ENCODE results near the gene IFT43.

IFT43 gene

GRCh38 chr14:76045773-76046172 is 60.2 kb downstream of the IFT43 start:
- H3K4me2 ChIP-seq, result no peak overlapping the region
- H4K20me1 ChIP-seq, result no peaks in the 10 kb centered on the region; a peak in 1 of 22 replicates
- peaks cover 0 to 4% (median 0%) of the 10 kb centered on the region in 11 experiments; a peak in 1 of 22 replicates for H3K36me3 ChIP-seq
- H3K4me3 ChIP-seq, result no peak overlapping the region
- H3K27ac ChIP-seq, result no peak overlapping the region
- H3K4me1 ChIP-seq, result peaks cover 0 to 14% (median 0%) of the 10 kb centered on the region in 10 experiments; a peak in 5 of 20 replicates
- H3K9ac ChIP-seq, result no peak overlapping the region
- TF ChIP-seq Cebpa-rat (IDR thresholded peaks at IDR 0.05), result no peak
- no peaks in the 10 kb centered on the region for H3K9me3 ChIP-seq (replicated peaks in 1 of 11)
- no peaks in the 10 kb centered on the region for H3K27me3 ChIP-seq

GRCh38 chr14:76050250-76050649 is 64.7 kb downstream of the IFT43 start:
- Histone ChIP-seq H4K20me1 (no peaks in the 10 kb centered on the region; a peak in 1 of 22 replicates), H3K9me3 (replicated peaks in 1 of 11) (no peaks in the 10 kb centered on the region), H3K4me2 (no peak overlapping the region), H3K4me1 (peaks cover 0 to 14% (median 0%) of the 10 kb centered on the region in 10 experiments; a peak in 5 of 20 replicates), H3K27me3 (no peaks in the 10 kb centered on the region), H3K36me3 (no peaks in the 10 kb centered on the region), H3K4me3 (no peak overlapping the region), H3K9ac (no peak overlapping the region), H3K27ac (no peak overlapping the region)
- TF ChIP-seq Cebpa-rat (IDR thresholded peaks at IDR 0.05), result no peak

GRCh38 chr14:76050797-76051392 is 65.3 kb downstream of the IFT43 start:
- H3K9me3 ChIP-seq (replicated peaks in 1 of 11), result no peaks in the 10 kb centered on the region
- H3K27me3 ChIP-seq, result no peaks in the 10 kb centered on the region
- no peak for TF ChIP-seq Cebpa-rat (IDR thresholded peaks at IDR 0.05)
- H3K4me3 ChIP-seq, result no peak overlapping the region
- H3K9ac ChIP-seq, result no peak overlapping the region
- no peak overlapping the region for H3K4me2 ChIP-seq
- peaks cover 0 to 14% (median 2%) of the 10 kb centered on the region in 10 experiments; a peak in 5 of 20 replicates for H3K4me1 ChIP-seq
- H3K27ac ChIP-seq, result no peak overlapping the region
- H4K20me1 ChIP-seq, result no peaks in the 10 kb centered on the region; a peak in 1 of 22 replicates
- H3K36me3 ChIP-seq, result no peaks in the 10 kb centered on the region

GRCh38 chr14:76051717-76052465 is 66.3 kb downstream of the IFT43 start:
- H3K4me3 ChIP-seq, result no peak overlapping the region
- H3K4me1 ChIP-seq, result peaks cover 0 to 14% (median 2%) of the 10 kb centered on the region in 10 experiments; a peak in 5 of 20 replicates
- TF ChIP-seq Cebpa-rat (IDR thresholded peaks at IDR 0.05), result no peak
- no peaks in the 10 kb centered on the region for H3K36me3 ChIP-seq
- H3K27me3 ChIP-seq, result no peaks in the 10 kb centered on the region
- H4K20me1 ChIP-seq, result no peaks in the 10 kb centered on the region; a peak in 1 of 22 replicates
- no peaks in the 10 kb centered on the region for H3K9me3 ChIP-seq (replicated peaks in 1 of 11)
- H3K27ac ChIP-seq, result no peak overlapping the region
- no peak overlapping the region for H3K9ac ChIP-seq
- no peak overlapping the region for H3K4me2 ChIP-seq

GRCh38 chr14:76053572-76054355 is 68.2 kb downstream of the IFT43 start:
- no peak overlapping the region for H3K9ac ChIP-seq
- no peak overlapping the region for H3K4me2 ChIP-seq
- no peak overlapping the region for H3K4me3 ChIP-seq
- H4K20me1 ChIP-seq, result no peaks in the 10 kb centered on the region; a peak in 1 of 22 replicates
- no peaks in the 10 kb centered on the region for H3K27me3 ChIP-seq
- H3K4me1 ChIP-seq, result 0 out of 20 replicates have a peak, but pooled peaks cover 0 to 5% (median 0%) of the 10 kb centered on the region in 10 experiments
- no peak for TF ChIP-seq Cebpa-rat (IDR thresholded peaks at IDR 0.05)
- no peak overlapping the region for H3K27ac ChIP-seq
- H3K9me3 ChIP-seq (replicated peaks in 1 of 11), result no peaks in the 10 kb centered on the region
- peaks cover 0 to 6% (median 0%) of the 10 kb centered on the region in 11 experiments; a peak in 1 of 22 replicates for H3K36me3 ChIP-seq

GRCh38 chr14:76055330-76055729 is 69.8 kb downstream of the IFT43 start:
- no peak for TF ChIP-seq Cebpa-rat (IDR thresholded peaks at IDR 0.05)
- H3K9me3 ChIP-seq (replicated peaks in 1 of 11), result no peaks in the 10 kb centered on the region
- no peak overlapping the region for H3K9ac ChIP-seq
- H3K4me2 ChIP-seq, result no peak overlapping the region
- no peaks in the 10 kb centered on the region for H3K27me3 ChIP-seq
- 0 out of 20 replicates have a peak, but pooled peaks cover 0 to 5% (median 0%) of the 10 kb centered on the region in 10 experiments for H3K4me1 ChIP-seq
- H3K36me3 ChIP-seq, result peaks cover 0 to 18% (median 0%) of the 10 kb centered on the region in 11 experiments; a peak in 1 of 22 replicates
- no peak overlapping the region for H3K27ac ChIP-seq
- no peak overlapping the region for H3K4me3 ChIP-seq
- H4K20me1 ChIP-seq, result no peaks in the 10 kb centered on the region; a peak in 1 of 22 replicates

GRCh38 chr14:76056128-76056527 is 70.6 kb downstream of the IFT43 start:
- 0 out of 20 replicates have a peak, but pooled peaks cover 0 to 5% (median 0%) of the 10 kb centered on the region in 10 experiments for H3K4me1 ChIP-seq
- no peaks in the 10 kb centered on the region for H3K27me3 ChIP-seq
- H3K36me3 ChIP-seq, result peaks cover 0 to 18% (median 0%) of the 10 kb centered on the region in 11 experiments; a peak in 1 of 22 replicates

GRCh38 chr14:76057914-76058313 is 72.4 kb downstream of the IFT43 start:
- H3K9me3 ChIP-seq (replicated peaks in 1 of 11), result no peaks in the 10 kb centered on the region
- no peak for TF ChIP-seq Cebpa-rat (IDR thresholded peaks at IDR 0.05)

More at GRCh38 chr14:76056128-76056527, 70.6 kb downstream of the IFT43 start:
- Histone ChIP-seq H3K27ac (no peak overlapping the region), H3K9ac (no peak overlapping the region), H3K4me2 (no peak overlapping the region), H4K20me1 (no peaks in the 10 kb centered on the region; a peak in 1 of 22 replicates), H3K9me3 (replicated peaks in 1 of 11) (no peaks in the 10 kb centered on the region), H3K4me3 (no peak overlapping the region)
- no peak for TF ChIP-seq Cebpa-rat (IDR thresholded peaks at IDR 0.05)

More at GRCh38 chr14:76057914-76058313, 72.4 kb downstream of the IFT43 start:
- 0 out of 20 replicates have a peak, but pooled peaks cover 0 to 5% (median 0%) of the 10 kb centered on the region in 10 experiments for H3K4me1 ChIP-seq
- H3K27me3 ChIP-seq, result no peaks in the 10 kb centered on the region
- H3K36me3 ChIP-seq, result peaks cover 0 to 18% (median 0%) of the 10 kb centered on the region in 11 experiments; a peak in 1 of 22 replicates
- no peak overlapping the region for H3K4me2 ChIP-seq
- no peaks in the 10 kb centered on the region; a peak in 1 of 22 replicates for H4K20me1 ChIP-seq
- no peak overlapping the region for H3K4me3 ChIP-seq
- no peak overlapping the region for H3K27ac ChIP-seq
- H3K9ac ChIP-seq, result no peak overlapping the region
